Measurements from ENCODE around the gene ADAM12.

GRCh38 chr10:126229686-126230085 lies 158.6 kb downstream of the ADAM12 start:
- TF ChIP-seq CTCF (IDR thresholded peaks at IDR 0.05) (no peak), POLR2A (IDR thresholded peaks at IDR 0.05) (no peak)

All from prostate gland (tissue), 2 donors.